HUES6 (cell line): ENCODE data around the gene NXNL1.

Experiments
- H3K27ac ChIP-seq: 2 replicates; pipeline ENCODE4 v1.7.0; 2013; ENCODE audit warnings: low read depth, mild to moderate bottlenecking, low read length, inconsistent platforms
- H3K27me3 ChIP-seq: 2 replicates; pipeline ENCODE4 v1.6.1; 2013; ENCODE audit warnings: low read length; ENCODE audit not compliant: control insufficient read depth, insufficient read depth
- H3K36me3 ChIP-seq: 2 replicates; pipeline ENCODE4 v1.6.1; 2013; ENCODE audit warnings: low read length; ENCODE audit not compliant: control insufficient read depth, insufficient read depth
- H3K4me1 ChIP-seq: 2 replicates; pipeline ENCODE4 v1.6.1; 2013; ENCODE audit warnings: low read length; ENCODE audit not compliant: control insufficient read depth, insufficient read depth
- H3K4me3 ChIP-seq: 2 replicates; pipeline ENCODE4 v1.5.1; 2013; ENCODE audit warnings: low read depth, low read length
- H3K9ac ChIP-seq: one replicate; pipeline ENCODE4 v1.6.1; 2013; ENCODE audit warnings: mild to moderate bottlenecking, low read length
- H3K9me3 ChIP-seq: 2 replicates; pipeline ENCODE4 v1.6.1; 2013; ENCODE audit warnings: low read depth, low read length; ENCODE audit not compliant: control insufficient read depth, insufficient read depth

The NXNL1 gene

GRCh38 chr19:17411801-17412200 lies 48.9 kb downstream of the NXNL1 start:
- no peak overlapping the region for H3K4me3 ChIP-seq
- no peak overlapping the region for H3K27ac ChIP-seq
- H3K9ac ChIP-seq: no peak overlapping the region
- H3K27me3 ChIP-seq: no peaks in the 10 kb centered on the region
- H3K9me3 ChIP-seq: no peaks in the 10 kb centered on the region
- peaks cover 2% of the 10 kb centered on the region; the same call in 1 of the 2 replicates for H3K36me3 ChIP-seq
- peaks cover 43% of the 10 kb centered on the region for H3K4me1 ChIP-seq

DNA sequence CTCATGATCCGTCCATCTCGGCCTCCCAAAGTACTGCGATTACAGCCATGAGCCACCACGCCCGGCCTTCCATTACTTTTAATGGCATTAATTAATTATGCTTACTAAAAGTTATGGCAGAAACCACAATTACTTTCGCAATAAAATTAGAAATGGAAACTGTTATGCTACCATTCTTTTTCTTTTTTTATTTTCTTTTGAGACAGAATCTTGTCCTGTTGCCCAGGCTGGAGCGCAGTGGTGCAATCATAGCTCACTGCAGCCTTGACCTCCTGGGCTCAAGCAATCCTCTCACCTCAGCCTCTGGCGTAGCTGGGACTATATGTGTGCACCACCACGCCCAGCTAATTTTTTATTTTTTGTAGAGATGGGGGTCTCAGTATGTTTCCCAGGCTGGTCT lies 50.7 kb downstream of the NXNL1 start:
- Histone ChIP-seq H3K4me1 (peaks cover 51% of the 10 kb centered on the region), H3K27me3 (no peaks in the 10 kb centered on the region), H3K9ac (no peak overlapping the region), H3K4me3 (no peak overlapping the region), H3K9me3 (no peaks in the 10 kb centered on the region), H3K27ac (no peak overlapping the region), H3K36me3 (peaks cover 2% of the 10 kb centered on the region; the same call in 1 of the 2 replicates)

- Histone ChIP-seq H3K27ac (no peak overlapping the region; the same call in 1 of the 2 replicates), H3K9ac (peak overlapping the region; percentile 38), H3K9me3 (no peaks in the 10 kb centered on the region), H3K4me1 (peaks cover 37% of the 10 kb centered on the region), H3K27me3 (no peaks in the 10 kb centered on the region), H3K4me3 (no peak overlapping the region), H3K36me3 (peaks cover 8% of the 10 kb centered on the region)
Observed at GRCh38 chr19:17406887-17407196, 53.9 kb downstream of the NXNL1 start.

- Histone ChIP-seq H3K27ac (no peak overlapping the region), H3K27me3 (no peaks in the 10 kb centered on the region), H3K9ac (peak overlapping the region; percentile 38), H3K36me3 (peaks cover 13% of the 10 kb centered on the region), H3K4me1 (peaks cover 33% of the 10 kb centered on the region), H3K9me3 (no peaks in the 10 kb centered on the region), H3K4me3 (peak overlapping the region; percentile 63; the same call in 1 of the 2 replicates)
Observed at GRCh38 chr19:17406046-17406886, 54.5 kb downstream of the NXNL1 start.
